OCI-LY7 (cell line): ENCODE measurements around the gene SPIN2A. TPM values are rescaled to one million over a fixed set of nuclear protein-coding genes. Genes with fewer than 3 reads are reported as not detected.
"Not testable (repeated sequence)": the region's sequence is repeated elsewhere in the genome, so short reads cannot be mapped to it uniquely, and the experiment has no call there.

ENCODE experiments used
- BruUV-seq: library from RNA; stranded (reverse); fragments of 400-500 nt; replicated peaks from 2 replicates; lab custom pipeline; 2021; lab: Mats Ljungman, UMichigan
- CTCF ChIA-PET: fragments of 300-600 bp; sonication (Branson Sonifier 250); formaldehyde crosslinking; loops from one replicate; lab custom pipeline; 2022; ENCODE audit warnings: antibody characterized with exemption; ENCODE audit not compliant: unreplicated experiment; lab: Charles Lee
- POLR2A ChIA-PET: fragments of 300-600 bp; sonication (Branson Sonifier 250); formaldehyde crosslinking; loops from one replicate; lab custom pipeline; 2022; ENCODE audit warnings: antibody characterized with exemption; lab: Charles Lee
- DNase-seq: peaks from one replicate; pipeline ENCODE4 v3.0.0-alpha.2; 2015; ENCODE audit warnings: low spot score
- H2AFZ ChIP-seq: fragments of 200-600 bp; sonication (generic), shearing (Covaris generic); 2 replicates; pipeline ENCODE4 v1.6.1; 2014; ENCODE audit warnings: mild to moderate bottlenecking, antibody characterized with exemption, low read length, moderate library complexity
- H3K27ac ChIP-seq: fragments of 200-600 bp; sonication (generic); 2 replicates; pipeline ENCODE4 v1.5.1; 2014; ENCODE audit warnings: mixed run types, low read depth, mild to moderate bottlenecking, moderate library complexity, low read length, inconsistent platforms; ENCODE audit not compliant: poor library complexity, severe bottlenecking
- H3K36me3 ChIP-seq: fragments of 200-600 bp; sonication (generic); 2 replicates; pipeline ENCODE4 v1.6.1; 2014; ENCODE audit warnings: mild to moderate bottlenecking, antibody characterized with exemption, low read length, moderate library complexity, mixed read lengths; ENCODE audit not compliant: insufficient read depth
- H3K4me1 ChIP-seq: fragments of 200-600 bp; sonication (generic); 2 replicates; pipeline ENCODE4 v1.5.1; 2014; ENCODE audit warnings: mild to moderate bottlenecking, low read length; ENCODE audit not compliant: insufficient read depth, poor library complexity, severe bottlenecking
- H3K4me2 ChIP-seq: fragments of 200-600 bp; sonication (generic); 2 replicates; pipeline ENCODE4 v1.6.1; 2014; ENCODE audit warnings: mild to moderate bottlenecking, low read length
- H3K4me3 ChIP-seq: fragments of 200-600 bp; sonication (generic); 2 replicates; pipeline ENCODE4 v1.5.1; 2014; ENCODE audit warnings: mild to moderate bottlenecking, low read depth, low read length; ENCODE audit not compliant: poor library complexity, severe bottlenecking
- H3K79me2 ChIP-seq: fragments of 200-600 bp; sonication (generic); 2 replicates; pipeline ENCODE4 v1.6.1; 2016; ENCODE audit warnings: low read depth, mild to moderate bottlenecking, low read length, moderate library complexity, mixed read lengths; ENCODE audit not compliant: insufficient read depth
- H3K9me2 ChIP-seq: fragments of 200-600 bp; sonication (generic); 2 replicates; pipeline ENCODE4 v1.6.1; 2016; ENCODE audit warnings: mild to moderate bottlenecking, low read length, mixed read lengths; ENCODE audit not compliant: insufficient read depth
- H3K9me3 ChIP-seq: fragments of 200-600 bp; sonication (generic); 2 replicates; pipeline ENCODE4 v1.6.1; 2014; ENCODE audit warnings: mild to moderate bottlenecking, mixed run types, low read length, mixed read lengths
- H4K20me1 ChIP-seq: fragments of 200-600 bp; sonication (generic); 2 replicates; pipeline ENCODE4 v1.6.1; 2014; ENCODE audit warnings: mild to moderate bottlenecking, antibody characterized with exemption, low read length, moderate library complexity, mixed read lengths; ENCODE audit not compliant: insufficient read depth
- CTCF ChIP-seq: fragments of 200-600 bp; sonication (generic); conservative IDR thresholded peaks from 2 replicates; pipeline ENCODE4 v1.5.1; 2014; ENCODE audit warnings: mild to moderate bottlenecking, antibody characterized with exemption, low read length, moderate library complexity, mixed read lengths
- EZH2phosphoT487 ChIP-seq: fragments of 200-600 bp; sonication (generic); IDR thresholded peaks from 2 replicates; pipeline ENCODE4 v1.6.1; 2018; ENCODE audit warnings: low read depth, borderline replicate concordance, mild to moderate bottlenecking, mixed run types, antibody characterized with exemption, low read length, moderate library complexity, mixed read lengths
- intact Hi-C: fragments of 100-400 bp; cut with micrococcal nuclease; formaldehyde crosslinking; loops from one replicate; pipeline ENCODE4 v1.10.0; 2022; ENCODE audit not compliant: unreplicated experiment
- total RNA-seq, 2 experiments: library from RNA; depleted of rRNA in 1 of 2; stranded (reverse); fragments of >200 nt in 1 of 2; shearing (Covaris generic) in 1 of 2; gene quantifications; 2 replicates each; pipeline ENCODE4 v1.2.3, GENCODE V29; 2014 to 2022

The SPIN2A gene
- total RNA-seq, 2 experiments from 2014 or later, result 0.41 to 0.57 TPM

DNA sequence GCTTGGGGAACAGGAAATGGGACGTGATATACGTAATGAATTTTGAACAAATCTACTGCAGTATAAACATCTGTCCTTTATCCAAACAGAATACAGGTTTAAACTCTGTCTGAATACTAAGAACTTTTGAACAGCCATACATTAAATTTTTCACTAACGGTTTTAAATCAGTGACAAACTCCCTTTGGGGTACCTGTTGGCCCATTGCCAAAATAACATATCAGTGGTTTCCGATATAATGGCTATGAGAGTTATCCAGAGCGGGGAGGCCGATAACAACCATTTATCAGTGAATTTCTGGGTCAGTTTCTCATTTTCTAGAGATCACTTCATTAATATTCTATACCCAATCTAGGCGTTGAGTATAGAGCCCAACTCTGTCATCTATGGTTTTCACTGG lies 5.2 kb downstream of the SPIN2A start:
- H3K4me2 ChIP-seq, result no peak overlapping the region
- ChIA-PET CTCF (no interaction called here), POLR2A (no interaction called here)
- H3K36me3 ChIP-seq, result no peaks in the 10 kb centered on the region
- no peaks in the 10 kb centered on the region for H3K79me2 ChIP-seq
- H4K20me1 ChIP-seq, result no peaks in the 10 kb centered on the region
- H3K27ac ChIP-seq, result no peak overlapping the region
- no peak for DNase-seq
- H3K4me1 ChIP-seq, result no peaks in the 10 kb centered on the region
- no peaks in the 10 kb centered on the region for H3K9me3 ChIP-seq
- H3K9me2 ChIP-seq, result no peaks in the 10 kb centered on the region
- intact Hi-C loops, result no loop called here
- TF ChIP-seq CTCF (no peak), EZH2phosphoT487 (no peak)
- no TSS peak for BruUV-seq
- H2AFZ ChIP-seq, result no peak overlapping the region
- no peak overlapping the region for H3K4me3 ChIP-seq

- intact Hi-C loops, result no loop called here
- TF ChIP-seq EZH2phosphoT487, result no peak
- TF ChIP-seq CTCF, result no peak
- H2AFZ ChIP-seq, result peak overlapping the region; percentile 74
- H3K9me2 ChIP-seq, result no peaks in the 10 kb centered on the region
- H3K9me3 ChIP-seq, result no peaks in the 10 kb centered on the region
- BruUV-seq, result no TSS peak
- no peaks in the 10 kb centered on the region for H3K36me3 ChIP-seq
- peak overlapping the region; percentile 72 for H3K4me3 ChIP-seq
- CTCF ChIA-PET, result no interaction called here
- H4K20me1 ChIP-seq, result no peaks in the 10 kb centered on the region
- H3K4me1 ChIP-seq, result peaks cover 6% of the 10 kb centered on the region
- H3K27ac ChIP-seq, result no peak overlapping the region
- H3K79me2 ChIP-seq, result peaks cover 6% of the 10 kb centered on the region; the same call in 1 of the 2 replicates
- no peak for DNase-seq
- POLR2A ChIA-PET, result no interaction called here
- H3K4me2 ChIP-seq, result peak overlapping the region; percentile 73
Measured at GRCh38 chrX:57121816-57122215, 15.4 kb downstream of the SPIN2A start.

DNA sequence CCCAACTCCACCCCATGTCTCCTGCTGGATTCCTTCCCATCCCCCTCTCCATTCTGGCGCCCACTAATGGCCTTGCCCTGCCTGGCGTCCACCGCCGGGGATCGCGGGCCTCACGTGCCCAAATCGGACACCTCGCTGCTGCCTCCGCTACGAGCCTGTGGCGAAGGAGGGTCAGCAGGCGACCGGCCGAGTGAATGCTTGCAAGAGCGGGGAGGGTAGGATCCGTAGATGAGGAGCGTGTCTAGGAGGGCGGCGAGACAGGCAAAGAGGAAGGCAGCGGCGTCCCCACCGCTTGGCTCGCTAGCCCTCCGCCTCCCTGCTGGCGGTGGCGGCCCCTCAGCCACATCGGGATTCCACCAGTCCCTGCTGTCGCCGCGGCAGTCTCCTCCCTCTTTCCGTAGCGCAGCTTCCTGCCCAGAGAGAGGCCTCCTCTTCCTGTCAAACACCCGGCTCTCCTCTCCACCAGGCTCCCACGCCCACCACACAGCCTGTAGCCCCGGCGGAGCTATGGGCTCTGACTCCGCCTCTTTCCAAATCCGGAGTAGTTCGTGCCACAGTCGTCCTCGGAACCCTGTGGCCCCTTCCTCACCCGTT lies 15.9 kb downstream of the SPIN2A start, which contains the start of gene SPIN2B:
TSS of gene SPIN2B (minus strand) at position 387 of the 594 bp plus-strand sequence.
- TF ChIP-seq EZH2phosphoT487 (no peak), CTCF (no peak)
- Histone ChIP-seq H3K9me3 (no peaks in the 10 kb centered on the region), H3K79me2 (peaks cover 6% of the 10 kb centered on the region; the same call in 1 of the 2 replicates), H2AFZ (peak within 1 kb of the TSS; percentile 74), H3K4me1 (peaks cover 6% of the 10 kb centered on the region), H3K36me3 (no peaks in the 10 kb centered on the region), H3K4me2 (peak within 1 kb of the TSS; percentile 73), H4K20me1 (no peaks in the 10 kb centered on the region), H3K4me3 (peak within 1 kb of the TSS; percentile 72), H3K27ac (no peak within 1 kb of the TSS), H3K9me2 (no peaks in the 10 kb centered on the region)
- intact Hi-C loops, result no loop called here
- BruUV-seq, result no TSS peak
- DNase-seq, result peak; percentile 80
- ChIA-PET POLR2A (no interaction called here), CTCF (no interaction called here)

- POLR2A ChIA-PET, H3K27ac ChIP-seq, H3K9me2 ChIP-seq, H3K36me3 ChIP-seq, CTCF ChIA-PET, H3K9me3 ChIP-seq, H3K4me1 ChIP-seq, H4K20me1 ChIP-seq, DNase-seq, intact Hi-C loops, H3K79me2 ChIP-seq, BruUV-seq: not testable (repeated sequence)
- peak overlapping the region; percentile 72 for H3K4me3 ChIP-seq
- peak overlapping the region; percentile 61; the same call in 1 of the 2 replicates for H2AFZ ChIP-seq
- peak overlapping the region; percentile 73 for H3K4me2 ChIP-seq
Measured at GRCh38 chrX:57120619-57121161, 16.5 kb downstream of the SPIN2A start.
